SU-DHL-6 (cell line): ENCODE results near the gene CLCN6.

Experiments
- H2AFZ ChIP-seq: fragments of 200-600 bp; sonication (generic); 2 replicates; pipeline ENCODE4 v1.6.1; 2014; ENCODE audit warnings: low read depth, mild to moderate bottlenecking, moderate library complexity, mixed read lengths, antibody characterized with exemption, low read length; ENCODE audit not compliant: severe bottlenecking
- H3F3A ChIP-seq: fragments of 200-600 bp; shearing (Covaris generic); 2 replicates; pipeline ENCODE4 v1.6.0; 2016; ENCODE audit warnings: antibody characterized with exemption, mild to moderate bottlenecking; ENCODE audit not compliant: insufficient read depth
- H3K27ac ChIP-seq: fragments of 200-600 bp; sonication (generic); 2 replicates; pipeline ENCODE4 v1.5.1; 2016; ENCODE audit warnings: low read depth, mild to moderate bottlenecking, low read length, moderate library complexity, mixed read lengths
- H3K27me3 ChIP-seq: fragments of 200-600 bp; sonication (generic), shearing (Covaris generic); 2 replicates; pipeline ENCODE4 v1.6.0; 2014; ENCODE audit warnings: mild to moderate bottlenecking, low read length
- H3K36me3 ChIP-seq: fragments of 200-600 bp; sonication (generic); 2 replicates; pipeline ENCODE4 v1.6.1; 2014; ENCODE audit warnings: mild to moderate bottlenecking, low read length, mixed read lengths
- H3K4me2 ChIP-seq: fragments of 300-600, 200-600 bp; shearing (Covaris generic), sonication (generic); 2 replicates; pipeline ENCODE4 v1.6.0; 2014; ENCODE audit warnings: low read length, low read depth, mild to moderate bottlenecking; ENCODE audit not compliant: poor library complexity, severe bottlenecking
- H3K4me3 ChIP-seq: fragments of 200-600 bp; sonication (generic); 2 replicates; pipeline ENCODE4 v1.5.1; 2014; ENCODE audit warnings: antibody characterized with exemption, low read length, mild to moderate bottlenecking, mixed read lengths; ENCODE audit not compliant: insufficient read depth, poor library complexity, severe bottlenecking
- H3K79me2 ChIP-seq: fragments of 200-600 bp; sonication (generic); 2 replicates; pipeline ENCODE4 v1.6.1; 2014; ENCODE audit warnings: mild to moderate bottlenecking, low read length, moderate library complexity; ENCODE audit not compliant: insufficient read depth
- H3K9ac ChIP-seq: fragments of 200-600 bp; sonication (generic); 2 replicates; pipeline ENCODE4 v1.7.0; 2014; ENCODE audit warnings: mild to moderate bottlenecking, low read length
- H3K9me2 ChIP-seq: fragments of 200-600 bp; sonication (generic); replicated peaks from 2 replicates; pipeline ENCODE4 v1.6.1; 2014; ENCODE audit warnings: low read length; ENCODE audit not compliant: insufficient read depth
- H3K9me3 ChIP-seq: fragments of 200-600 bp; sonication (generic); 2 replicates; pipeline ENCODE4 v1.6.1; 2014; ENCODE audit warnings: low read length, mixed read lengths; ENCODE audit not compliant: insufficient read depth
- H4K20me1 ChIP-seq: fragments of 200-600 bp; sonication (generic); 2 replicates; pipeline ENCODE4 v1.6.1; 2014; ENCODE audit warnings: low read depth, mild to moderate bottlenecking, antibody characterized with exemption, low read length, moderate library complexity, mixed read lengths
- CTCF ChIP-seq: fragments of 200-600 bp; sonication (generic); IDR thresholded peaks from one replicate; pipeline ENCODE4 v1.5.1; 2017; ENCODE audit warnings: antibody characterized with exemption, mild to moderate bottlenecking, low read length, moderate library complexity; ENCODE audit not compliant: insufficient read depth, poor library complexity, severe bottlenecking
- EZH2phosphoT487 ChIP-seq: fragments of 200-600 bp; sonication (generic), shearing (Covaris generic); conservative IDR thresholded peaks from 2 replicates; pipeline ENCODE4 v1.6.1; 2018; ENCODE audit warnings: mild to moderate bottlenecking, antibody characterized with exemption, low read length, moderate library complexity, mixed read lengths

Gene CLCN6

GRCh38 chr1:11779715-11780379 lies 26.1 kb upstream of the CLCN6 start:
- no peak for TF ChIP-seq CTCF
- no peaks in the 10 kb centered on the region for H3K9me3 ChIP-seq
- no peaks in the 10 kb centered on the region for H3K9me2 ChIP-seq
- H3K36me3 ChIP-seq: no peaks in the 10 kb centered on the region
- no peak overlapping the region for H3K4me3 ChIP-seq
- H3F3A ChIP-seq: no peaks in the 10 kb centered on the region
- no peak overlapping the region for H3K9ac ChIP-seq
- no peak overlapping the region for H2AFZ ChIP-seq
- no peaks in the 10 kb centered on the region for H4K20me1 ChIP-seq
- no peaks in the 10 kb centered on the region for H3K27me3 ChIP-seq
- H3K79me2 ChIP-seq: no peaks in the 10 kb centered on the region
- no peak overlapping the region for H3K27ac ChIP-seq
- H3K4me2 ChIP-seq: no peak overlapping the region

GRCh38 chr1:11780380-11781147 lies 25.4 kb upstream of the CLCN6 start:
- no peak overlapping the region for H2AFZ ChIP-seq

GRCh38 chr1:11781297-11781696 lies 24.7 kb upstream of the CLCN6 start:
- Histone ChIP-seq H2AFZ (no peak overlapping the region), H3K27me3 (no peaks in the 10 kb centered on the region), H3K9me2 (no peaks in the 10 kb centered on the region), H3K9ac (no peak overlapping the region), H3K4me2 (no peak overlapping the region), H3K9me3 (no peaks in the 10 kb centered on the region), H3K4me3 (no peak overlapping the region), H3K27ac (no peak overlapping the region), H3K79me2 (no peaks in the 10 kb centered on the region), H3F3A (no peaks in the 10 kb centered on the region), H4K20me1 (no peaks in the 10 kb centered on the region), H3K36me3 (no peaks in the 10 kb centered on the region)
- no peak for TF ChIP-seq CTCF
- no peak for TF ChIP-seq EZH2phosphoT487

More at GRCh38 chr1:11780380-11781147, 25.4 kb upstream of the CLCN6 start:
- Histone ChIP-seq H3K9me3 (no peaks in the 10 kb centered on the region), H3K79me2 (no peaks in the 10 kb centered on the region), H3K4me2 (no peak overlapping the region), H3K9me2 (no peaks in the 10 kb centered on the region), H4K20me1 (no peaks in the 10 kb centered on the region), H3K4me3 (no peak overlapping the region), H3K36me3 (no peaks in the 10 kb centered on the region), H3F3A (no peaks in the 10 kb centered on the region), H3K9ac (no peak overlapping the region), H3K27ac (no peak overlapping the region), H3K27me3 (no peaks in the 10 kb centered on the region)
- TF ChIP-seq CTCF: no peak
- TF ChIP-seq EZH2phosphoT487: no peak
